NCI-H2196 (cell line): Measurements from ENCODE around the gene GJB4.
"Not testable (repeated sequence)": the region's sequence is repeated elsewhere in the genome, so short reads cannot be mapped to it uniquely, and the experiment has no call there.

Experiments
- DNase-seq: peaks from one replicate; lab custom pipeline; 2025; ENCODE audit not compliant: unreplicated experiment; lab: John Stamatoyannopoulos, UW

Gene GJB4

GRCh38 chr1:34794790-34795180 lies 35.2 kb downstream of the GJB4 start:
- DNase-seq: no peak

GRCh38 chr1:34795916-34796315 lies 36.4 kb downstream of the GJB4 start:
- DNase-seq: no peak

- no peak for DNase-seq
These were observed 37.5 kb downstream of the GJB4 start for GRCh38 chr1:34796990-34797389.

GRCh38 chr1:34800214-34800613 lies 40.7 kb downstream of the GJB4 start:
- DNase-seq: no peak

- DNase-seq: no peak
These were observed 44.2 kb downstream of the GJB4 start for GRCh38 chr1:34803770-34804169.

- no peak for DNase-seq
These were observed 46.9 kb downstream of the GJB4 start for GRCh38 chr1:34806396-34806795.

GRCh38 chr1:34808051-34808810 lies 48.7 kb downstream of the GJB4 start:
- DNase-seq: no peak

GRCh38 chr1:34810781-34811180 lies 51.2 kb downstream of the GJB4 start:
- not testable (repeated sequence) for DNase-seq
